HG02943 (cell line): ENCODE data around the gene DDX24.

ENCODE experiments used
- ATAC-seq: cut with Tn5 transposase; IDR thresholded peaks from one replicate; pipeline ENCODE4 v1.9.1; 2021; ENCODE audit warnings: mild to moderate bottlenecking, low read depth, moderate library complexity; ENCODE audit not compliant: unreplicated experiment

Gene DDX24

GRCh38 chr14:94034886-94035285, 46.1 kb downstream of the DDX24 start:
- ATAC-seq: no peak

- no peak for ATAC-seq
These were observed 49.1 kb downstream of the DDX24 start for GRCh38 chr14:94031883-94032279.

GRCh38 chr14:94031161-94031882, 49.7 kb downstream of the DDX24 start:
- ATAC-seq: no peak

- ATAC-seq: no peak
These were observed 50.4 kb downstream of the DDX24 start for GRCh38 chr14:94030571-94030970.

GRCh38 chr14:94029671-94030203, 51.3 kb downstream of the DDX24 start:
- no peak for ATAC-seq

GRCh38 chr14:94029265-94029664, 51.7 kb downstream of the DDX24 start:
- no peak for ATAC-seq

GRCh38 chr14:94028450-94028826, 52.6 kb downstream of the DDX24 start:
- ATAC-seq: no peak

GRCh38 chr14:94027566-94028449, 53.2 kb downstream of the DDX24 start:
- ATAC-seq: no peak

GRCh38 chr14:94026889-94027469, 54.0 kb downstream of the DDX24 start:
- ATAC-seq: no peak

GRCh38 chr14:94026173-94026888, 54.7 kb downstream of the DDX24 start, which contains the start of gene OTUB2:
Gene OTUB2 (plus strand): TSS chr14:94026340. CDS start chr14:94026538, 198 bp downstream.
- peak; percentile 99 for ATAC-seq

GRCh38 chr14:94025720-94026119, 55.3 kb downstream of the DDX24 start:
- ATAC-seq: no peak

- ATAC-seq: no peak
These were observed 56.5 kb downstream of the DDX24 start for GRCh38 chr14:94024549-94024948.

GRCh38 chr14:94022532-94023411, 58.2 kb downstream of the DDX24 start:
- no peak for ATAC-seq

- no peak for ATAC-seq
These were observed 59.4 kb downstream of the DDX24 start for GRCh38 chr14:94021416-94022157.

GRCh38 chr14:94021001-94021400, 60.0 kb downstream of the DDX24 start:
- no peak for ATAC-seq

GRCh38 chr14:94020267-94020666, 60.7 kb downstream of the DDX24 start:
- no peak for ATAC-seq

- no peak for ATAC-seq
These were observed 61.7 kb downstream of the DDX24 start for GRCh38 chr14:94019329-94019728.

- ATAC-seq: no peak
These were observed 62.7 kb downstream of the DDX24 start for GRCh38 chr14:94018308-94018707.
